ENCODE measurements around the gene ATP1A3. TPM values are rescaled to one million over a fixed set of nuclear protein-coding genes. Genes with fewer than 3 reads are reported as not detected.
"Not testable (repeated sequence)": the region's sequence is repeated elsewhere in the genome, so short reads cannot be mapped to it uniquely, and the experiment has no call there.

Gene ATP1A3
- total RNA-seq, 1 experiment from 2014 or later: 34.2 TPM

GRCh38 chr19:41993612-41994483, at the start of gene ATP1A3 (continued):
- TF ChIP-seq PRDM15 (CRISPR knock-in tag; IDR thresholded peaks at IDR 0.05) (no peak), GABPB1 (CRISPR knock-in tag; IDR thresholded peaks at IDR 0.05) (no peak), NFYB (CRISPR knock-in tag; conservative IDR thresholded peaks at IDR 0.05; ENCODE audit: low read depth) (peak; percentile 57), MXD4 (CRISPR knock-in tag; IDR thresholded peaks at IDR 0.05; ENCODE audit: borderline replicate concordance) (no peak), USF2 (CRISPR knock-in tag; IDR thresholded peaks at IDR 0.05) (peak; percentile 29; the same call in 1 of the 2 replicates), PREB (CRISPR knock-in tag; IDR thresholded peaks at IDR 0.05; ENCODE audit: borderline replicate concordance) (no peak)

- DNase-seq (ENCODE audit: low spot score) (no peak), ATAC-seq (no peak)
- peaks cover 56% of the 10 kb centered on the region for H3K36me3 Mint-ChIP-seq
- H3K4me1 Mint-ChIP-seq: no peaks in the 10 kb centered on the region
- ChIA-PET POLR2A (no interaction called here), CTCF (interaction anchor here (1.5 kb wide), 1 partner anchor 8 kb away, joined by 7 read pairs; no protein-coding TSS in a partner anchor)
- no peak overlapping the region for H3K27ac Mint-ChIP-seq
- H3K4me3 Mint-ChIP-seq: no peak overlapping the region
- no peaks in the 10 kb centered on the region for H3K9me3 Mint-ChIP-seq
- TF ChIP-seq STAT6 (CRISPR knock-in tag; conservative IDR thresholded peaks at IDR 0.05; ENCODE audit: low read depth): no peak
- TF ChIP-seq NFATC4 (CRISPR knock-in tag; IDR thresholded peaks at IDR 0.05): no peak
- no peak for TF ChIP-seq ETV6 (CRISPR knock-in tag; IDR thresholded peaks at IDR 0.05)
- TF ChIP-seq EMX1 (CRISPR knock-in tag; IDR thresholded peaks at IDR 0.05): no peak
- no peak for TF ChIP-seq ZMAT4 (CRISPR knock-in tag; IDR thresholded peaks at IDR 0.05)
- TF ChIP-seq JAZF1 (CRISPR knock-in tag; IDR thresholded peaks at IDR 0.05): no peak
- no peak for TF ChIP-seq MXD4 (CRISPR knock-in tag; IDR thresholded peaks at IDR 0.05; ENCODE audit: borderline replicate concordance)
- no peak for TF ChIP-seq ELF4 (CRISPR knock-in tag; IDR thresholded peaks at IDR 0.05; ENCODE audit: low read depth)
- H3K27me3 Mint-ChIP-seq (ENCODE audit: low read depth): no peaks in the 10 kb centered on the region
These were observed 48.6 kb upstream of the ATP1A3 start for GRCh38 chr19:42042455-42043170.

- ATAC-seq; H3K27me3 Mint-ChIP-seq (ENCODE audit: low read depth); H3K9me3 Mint-ChIP-seq; POLR2A ChIA-PET; H3K4me3 Mint-ChIP-seq; H3K27ac Mint-ChIP-seq; DNase-seq (ENCODE audit: low spot score); H3K4me1 Mint-ChIP-seq: not testable (repeated sequence)
- peaks cover 59% of the 10 kb centered on the region for H3K36me3 Mint-ChIP-seq
- CTCF ChIA-PET: interaction anchor here (1.6 kb wide), 1 partner anchor 12 kb away, joined by 4 read pairs; no protein-coding TSS in a partner anchor
These were observed 46.5 kb upstream of the ATP1A3 start for GRCh38 chr19:42040491-42040890.

Measured in WTC11 (cell line).